Measurements from ENCODE around the gene RHBDD3.

RHBDD3 gene

GRCh38 chr22:29217827-29218757, 49.7 kb downstream of the RHBDD3 start:
- DNase-seq (ENCODE audit: low spot score) = no peak

- no peak for DNase-seq (ENCODE audit: low spot score)
Measured at GRCh38 chr22:29216873-29217666, 50.7 kb downstream of the RHBDD3 start.

- no peak for DNase-seq (ENCODE audit: low spot score)
Measured at GRCh38 chr22:29216011-29216872, 51.5 kb downstream of the RHBDD3 start.

DNA sequence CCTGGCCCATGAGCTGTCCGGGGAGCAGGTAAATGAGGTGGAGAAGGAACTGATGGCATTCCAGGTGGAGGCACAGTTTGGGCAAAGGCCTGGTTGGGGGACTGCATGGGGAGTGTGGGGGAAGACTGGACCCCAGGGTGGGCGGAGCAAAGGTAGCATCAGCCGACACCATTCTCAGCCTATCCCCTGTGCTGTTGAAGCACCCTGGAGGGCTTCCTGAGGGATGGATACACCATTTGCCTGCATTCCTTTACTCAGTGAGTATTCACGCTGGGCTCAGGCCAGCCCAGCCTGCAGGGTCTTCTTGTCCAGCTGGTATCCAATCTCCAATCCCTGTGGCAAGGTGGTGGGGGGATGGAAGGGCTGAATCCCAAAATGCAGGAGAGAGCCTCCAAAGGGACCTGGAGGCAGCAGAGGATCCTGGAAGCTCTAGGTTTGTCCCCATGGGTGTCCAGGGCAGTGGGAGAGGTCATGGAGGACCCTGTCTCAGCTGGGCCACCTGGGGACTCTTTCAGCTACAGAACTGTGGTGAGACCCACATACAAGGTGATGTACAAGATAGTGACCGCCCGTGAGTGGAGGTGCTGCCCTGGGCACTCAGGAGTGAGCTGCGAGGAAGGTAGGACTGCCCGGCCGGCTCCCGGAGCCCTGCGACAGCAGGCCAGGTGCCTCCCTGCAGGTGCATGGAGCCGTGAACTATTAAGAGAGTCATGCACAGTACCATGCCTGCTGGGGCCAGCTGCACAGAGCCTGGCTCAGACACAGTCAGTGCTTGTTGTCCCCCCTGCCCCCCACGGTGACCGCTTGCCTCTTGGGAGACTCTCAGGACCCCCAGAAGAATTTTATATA, 52.5 kb downstream of the RHBDD3 start:
- DNase-seq (ENCODE audit: low spot score) = no peak

GRCh38 chr22:29214232-29214631, 53.5 kb downstream of the RHBDD3 start:
- DNase-seq (ENCODE audit: low spot score) = no peak

DNA sequence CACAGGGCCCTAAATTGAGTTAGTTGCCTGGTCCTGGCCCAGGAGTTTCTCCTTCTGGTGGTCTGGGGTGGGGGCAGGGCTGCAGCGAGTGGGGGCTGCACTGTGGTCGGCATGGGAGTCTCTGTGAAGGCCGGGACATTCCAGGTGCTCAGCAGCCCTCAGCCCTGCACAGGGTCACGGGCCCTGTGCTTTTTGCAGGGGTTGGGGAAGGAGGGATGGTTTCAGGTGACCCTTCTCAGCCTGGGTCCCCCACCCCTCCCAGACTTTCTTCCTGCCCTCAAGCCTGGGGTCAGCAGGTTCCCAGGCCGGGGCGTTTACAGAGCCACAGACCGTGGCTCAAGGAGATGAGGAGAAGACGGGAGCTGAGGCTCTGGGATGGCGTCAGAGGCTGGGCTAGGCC, 54.3 kb downstream of the RHBDD3 start:
- DNase-seq (ENCODE audit: low spot score) = no peak

GRCh38 chr22:29212743-29213142, 55.0 kb downstream of the RHBDD3 start:
- DNase-seq (ENCODE audit: low spot score) = no peak

GRCh38 chr22:29211466-29211865, 56.3 kb downstream of the RHBDD3 start:
- DNase-seq (ENCODE audit: low spot score) = no peak

GRCh38 chr22:29211066-29211465, 56.7 kb downstream of the RHBDD3 start:
- no peak for DNase-seq (ENCODE audit: low spot score)
